Effector memory CD8-positive, alpha-beta T cell (primary cell): ENCODE data around the gene EXPH5.

ENCODE experiments used
- ATAC-seq: fragments of 150-1000 bp; cut with Tn5 transposase; replicated peaks from 2 replicates; pipeline ENCODE4 v1.10.0; 2021; ENCODE audit warnings: mild to moderate bottlenecking, moderate library complexity
- DNase-seq, 3 experiments: peaks; one replicate each; pipeline ENCODE4 v3.0.0; 2021
- H3K27ac Mint-ChIP-seq, 2 donors: one replicate each; pipeline ENCODE4 v1.8.0; 2022; ENCODE audit warnings: mild to moderate bottlenecking in 2 of 2, mixed read lengths in 2 of 2, moderate library complexity in 2 of 2
- H3K27me3 Mint-ChIP-seq, 2 donors: one replicate each; pipeline ENCODE4 v1.8.0; 2022; ENCODE audit warnings: mixed read lengths in 2 of 2
- H3K36me3 Mint-ChIP-seq: one replicate; pipeline ENCODE4 v1.8.0; 2022; ENCODE audit warnings: mild to moderate bottlenecking, moderate library complexity, mixed read lengths; ENCODE audit not compliant: insufficient read depth
- H3K4me1 Mint-ChIP-seq, 2 donors: one replicate each; pipeline ENCODE4 v1.8.0; 2022; ENCODE audit warnings: low read depth in 2 of 2, mixed read lengths in 2 of 2
- H3K4me3 Mint-ChIP-seq, 2 donors: one replicate each; pipeline ENCODE4 v1.8.0; 2022; ENCODE audit warnings: mild to moderate bottlenecking in 2 of 2, mixed read lengths in 2 of 2, moderate library complexity in 2 of 2
- H3K9me3 Mint-ChIP-seq, 2 donors: one replicate each; pipeline ENCODE4 v1.8.0; 2022; ENCODE audit warnings: mixed read lengths in 2 of 2

The EXPH5 gene

GRCh38 chr11:108543316-108543964, 50.1 kb downstream of the EXPH5 start:
- H3K36me3 Mint-ChIP-seq, result no peaks in the 10 kb centered on the region
- H3K4me3 Mint-ChIP-seq, result no peak overlapping the region
- H3K27ac Mint-ChIP-seq, result no peak overlapping the region
- ATAC-seq (no peak), DNase-seq (no peak)
- no peaks in the 10 kb centered on the region for H3K4me1 Mint-ChIP-seq
- no peaks in the 10 kb centered on the region for H3K27me3 Mint-ChIP-seq
- H3K9me3 Mint-ChIP-seq, result no peaks in the 10 kb centered on the region

GRCh38 chr11:108541531-108541930, 52.0 kb downstream of the EXPH5 start:
- Mint-ChIP-seq H3K4me1 (peaks cover 0 to 3% of the 10 kb centered on the region in 2 donors), H3K36me3 (no peaks in the 10 kb centered on the region), H3K4me3 (no peak overlapping the region), H3K27me3 (no peaks in the 10 kb centered on the region), H3K9me3 (no peaks in the 10 kb centered on the region), H3K27ac (no peak overlapping the region)
- ATAC-seq (no peak), DNase-seq (no peak)

- no peaks in the 10 kb centered on the region for H3K9me3 Mint-ChIP-seq
- H3K27ac Mint-ChIP-seq, result no peak overlapping the region
- H3K4me1 Mint-ChIP-seq, result peaks cover 0 to 3% of the 10 kb centered on the region in 2 donors
- no peak for ATAC-seq
- peaks cover 5 to 9% of the 10 kb centered on the region in 2 donors for H3K27me3 Mint-ChIP-seq
- DNase-seq, result no peak
- H3K4me3 Mint-ChIP-seq, result no peak overlapping the region
- H3K36me3 Mint-ChIP-seq, result no peaks in the 10 kb centered on the region
Observed at GRCh38 chr11:108538502-108538901, 55.1 kb downstream of the EXPH5 start.

GRCh38 chr11:108538022-108538424, 55.5 kb downstream of the EXPH5 start:
- no peaks in the 10 kb centered on the region for H3K36me3 Mint-ChIP-seq
- peak overlapping the region in 1 of 2 donors; percentile 84 for H3K27ac Mint-ChIP-seq
- peak; percentile 97 for ATAC-seq

GRCh38 chr11:108536783-108537182, 56.8 kb downstream of the EXPH5 start:
- no peak for DNase-seq
- Mint-ChIP-seq H3K36me3 (no peaks in the 10 kb centered on the region), H3K27me3 (peaks cover 5 to 9% of the 10 kb centered on the region in 2 donors), H3K9me3 (no peaks in the 10 kb centered on the region), H3K4me1 (peaks cover 0 to 3% of the 10 kb centered on the region in 2 donors), H3K4me3 (no peak overlapping the region), H3K27ac (no peak overlapping the region)
- ATAC-seq, result no peak

More at GRCh38 chr11:108538022-108538424, 55.5 kb downstream of the EXPH5 start:
- Mint-ChIP-seq H3K9me3 (no peaks in the 10 kb centered on the region), H3K4me1 (peaks cover 0 to 3% of the 10 kb centered on the region in 2 donors), H3K27me3 (peaks cover 5 to 9% of the 10 kb centered on the region in 2 donors), H3K4me3 (peak overlapping the region; percentile 25 to 36)
- DNase-seq, result peak; percentile 6 to 14 (median 9)

- no peak overlapping the region for H3K27ac Mint-ChIP-seq
Observed at GRCh38 chr11:108535384-108535955, 58.1 kb downstream of the EXPH5 start.

GRCh38 chr11:108534274-108534882, 59.2 kb downstream of the EXPH5 start:
- no peak for DNase-seq
- ATAC-seq, result no peak
- no peaks in the 10 kb centered on the region for H3K9me3 Mint-ChIP-seq

More at GRCh38 chr11:108535384-108535955, 58.1 kb downstream of the EXPH5 start:
- no peaks in the 10 kb centered on the region for H3K9me3 Mint-ChIP-seq
- H3K4me1 Mint-ChIP-seq, result peaks cover 0 to 3% of the 10 kb centered on the region in 2 donors
- DNase-seq (no peak), ATAC-seq (no peak)
- peaks cover 5 to 9% of the 10 kb centered on the region in 2 donors for H3K27me3 Mint-ChIP-seq
- H3K4me3 Mint-ChIP-seq, result no peak overlapping the region
- H3K36me3 Mint-ChIP-seq, result peaks cover 6% of the 10 kb centered on the region

GRCh38 chr11:108530426-108530825, 63.1 kb downstream of the EXPH5 start:
- no peak overlapping the region for H3K27ac Mint-ChIP-seq
- peaks cover 6% of the 10 kb centered on the region for H3K36me3 Mint-ChIP-seq
- peaks cover 0 to 3% of the 10 kb centered on the region in 2 donors for H3K27me3 Mint-ChIP-seq
- no peak overlapping the region for H3K4me3 Mint-ChIP-seq
- no peaks in the 10 kb centered on the region for H3K4me1 Mint-ChIP-seq
- DNase-seq (no peak), ATAC-seq (no peak)
- H3K9me3 Mint-ChIP-seq, result no peaks in the 10 kb centered on the region

More at GRCh38 chr11:108534274-108534882, 59.2 kb downstream of the EXPH5 start:
- Mint-ChIP-seq H3K4me1 (peaks cover 0 to 3% of the 10 kb centered on the region in 2 donors), H3K27me3 (peaks cover 5 to 9% of the 10 kb centered on the region in 2 donors), H3K4me3 (no peak overlapping the region), H3K36me3 (peaks cover 6% of the 10 kb centered on the region), H3K27ac (no peak overlapping the region)

GRCh38 chr11:108527382-108527781, 66.2 kb downstream of the EXPH5 start:
- no peaks in the 10 kb centered on the region for H3K9me3 Mint-ChIP-seq
- no peaks in the 10 kb centered on the region for H3K27me3 Mint-ChIP-seq
- peaks cover 6% of the 10 kb centered on the region for H3K36me3 Mint-ChIP-seq
- DNase-seq (no peak), ATAC-seq (no peak)
- no peaks in the 10 kb centered on the region for H3K4me1 Mint-ChIP-seq
- peak overlapping the region in 1 of 2 donors; percentile 70 for H3K27ac Mint-ChIP-seq
- no peak overlapping the region for H3K4me3 Mint-ChIP-seq

GRCh38 chr11:108525161-108525560, 68.4 kb downstream of the EXPH5 start:
- Mint-ChIP-seq H3K27ac (no peak overlapping the region), H3K9me3 (no peaks in the 10 kb centered on the region), H3K4me1 (no peaks in the 10 kb centered on the region), H3K36me3 (no peaks in the 10 kb centered on the region), H3K4me3 (no peak overlapping the region), H3K27me3 (peaks cover 0 to 6% of the 10 kb centered on the region in 2 donors)
- DNase-seq, result no peak
- no peak for ATAC-seq

GRCh38 chr11:108524422-108524821, 69.1 kb downstream of the EXPH5 start:
- H3K4me3 Mint-ChIP-seq, result no peak overlapping the region
- DNase-seq (no peak), ATAC-seq (no peak)
- H3K27ac Mint-ChIP-seq, result no peak overlapping the region
- H3K9me3 Mint-ChIP-seq, result no peaks in the 10 kb centered on the region
- H3K27me3 Mint-ChIP-seq, result peaks cover 0 to 6% of the 10 kb centered on the region in 2 donors
- no peaks in the 10 kb centered on the region for H3K36me3 Mint-ChIP-seq
- H3K4me1 Mint-ChIP-seq, result no peaks in the 10 kb centered on the region

GRCh38 chr11:108522318-108522717, 71.2 kb downstream of the EXPH5 start:
- no peak overlapping the region for H3K27ac Mint-ChIP-seq

GRCh38 chr11:108518581-108518980, 75.0 kb downstream of the EXPH5 start:
- H3K36me3 Mint-ChIP-seq, result no peaks in the 10 kb centered on the region
- no peaks in the 10 kb centered on the region for H3K9me3 Mint-ChIP-seq
- no peaks in the 10 kb centered on the region for H3K4me1 Mint-ChIP-seq
- no peak for DNase-seq
- no peak overlapping the region for H3K27ac Mint-ChIP-seq
- ATAC-seq, result no peak
- no peak overlapping the region for H3K4me3 Mint-ChIP-seq
- peaks cover 9 to 15% of the 10 kb centered on the region in 2 donors for H3K27me3 Mint-ChIP-seq

More at GRCh38 chr11:108522318-108522717, 71.2 kb downstream of the EXPH5 start:
- Mint-ChIP-seq H3K36me3 (no peaks in the 10 kb centered on the region), H3K27me3 (peaks cover 0 to 6% of the 10 kb centered on the region in 2 donors), H3K9me3 (no peaks in the 10 kb centered on the region), H3K4me3 (no peak overlapping the region), H3K4me1 (no peaks in the 10 kb centered on the region)
- DNase-seq, result no peak
- no peak for ATAC-seq

- DNase-seq (no peak), ATAC-seq (no peak)
- Mint-ChIP-seq H3K4me1 (no peaks in the 10 kb centered on the region), H3K4me3 (no peak overlapping the region), H3K36me3 (no peaks in the 10 kb centered on the region), H3K9me3 (no peaks in the 10 kb centered on the region), H3K27ac (no peak overlapping the region), H3K27me3 (peaks cover 23 to 27% of the 10 kb centered on the region in 2 donors)
Observed at GRCh38 chr11:108516125-108516524, 77.4 kb downstream of the EXPH5 start.
